Right lobe of liver (tissue), 6 donors: Measurements from ENCODE around the gene ADPRHL1. TPM values are rescaled to one million over a fixed set of nuclear protein-coding genes. Genes with fewer than 3 reads are reported as not detected.

Experiments
- ATAC-seq, 4 donors: fragments of 200-7000 bp; cut with Tn5 transposase; one replicate each; pipeline ENCODE4 v1.9.1; 2020; ENCODE audit warnings: mild to moderate bottlenecking in 4 of 4, moderate library complexity in 4 of 4
- DNase-seq, 3 donors: peaks; one replicate each; pipeline ENCODE4 v3.0.0-alpha.2; 2020
- H3K27ac ChIP-seq, 3 donors: fragments of 200-600 bp; one replicate each; pipeline ENCODE4 v1.8.0; 2022
- H3K27me3 ChIP-seq, 2 donors: fragments of 200-600 bp; one replicate each; pipeline ENCODE4 v1.8.0; 2022
- H3K36me3 ChIP-seq, 4 donors: fragments of 200-600 bp; sonication (generic) in 1 of 4; one replicate each; pipeline versions ENCODE4 v1.5.1 to v1.8.0; 2017 to 2022; ENCODE audit warnings: control low read depth in 1 of 4
- H3K4me1 ChIP-seq, 4 donors: fragments of 200-600 bp; sonication (generic) in 1 of 4; one replicate each; pipeline versions ENCODE4 v1.5.1 to v1.8.0; 2017 to 2022; ENCODE audit warnings: control low read depth in 1 of 4
- H3K4me3 ChIP-seq, 3 donors: fragments of 200-600 bp; one replicate each; pipeline ENCODE4 v1.8.0; 2022
- H3K9me3 ChIP-seq, 4 donors: fragments of 200-600 bp; sonication (generic) in 1 of 4; one replicate each; pipeline versions ENCODE4 v1.5.1 to v1.8.0; 2017 to 2022; ENCODE audit warnings: control low read depth in 1 of 4
- POLR2A ChIP-seq: fragments of 450-650 bp; IDR thresholded peaks from one replicate; pipeline ENCODE4 v1.6.1; 2017; ENCODE audit warnings: antibody characterized with exemption, mild to moderate bottlenecking
- WGBS: methylation state at CpG from one replicate; pipeline ENCODE4 v1.1.6; 2018; ENCODE audit warnings: low coverage, low lambda C conversion rate; ENCODE audit not compliant: insufficient coverage; ENCODE audit errors: missing lambda C conversion rate; 5-methylcytosine and 5-hydroxymethylcytosine counted together
- intact Hi-C, 2 donors: fragments of 100-400 bp; cut with DNase I; formaldehyde crosslinking; loops; one replicate each; pipeline versions ENCODE4 v1.11.2 to v1.14.1; 2022
- total RNA-seq, 6 experiments: library from RNA; depleted of rRNA in 2 of 6; stranded (reverse); fragments of >200 nt in 2 of 6; fragmentation: NEBNext Ultra II Directional in 3 of 6; extraction: Animal tissue kit (Norgen Biotek cat#: 25700) in 3 of 6; gene quantifications; one replicate each; pipeline versions ENCODE4 v1.1.0 to v1.2.4, GENCODE V29; 2016 to 2023
- TF ChIP-seq, protein P1 (sequence below), 4 donors: fragments of 200-600 bp in 3 of 4; fragments of 450-650 bp in 1 of 4; IDR thresholded peaks; one replicate each; pipeline versions ENCODE4 v1.5.1 to v1.8.0; 2016 to 2022; ENCODE audit warnings: antibody characterized with exemption in 4 of 4, mild to moderate bottlenecking in 2 of 4
- donor health status: DM: no; HTN: yes; CAD: no.
- donor health status: DM: no; HTN: no; CAD: no.
- donor health status: DM: no; HTN: no; CAD: no.
- donor health status: DM: no; HTN: yes; CAD: no.
- donor health status: DM: no; HTN: yes; CAD: no.

The ADPRHL1 gene
- total RNA-seq, 6 experiments from 2014 or later: 0.37 to 1.7 (median 1.1) TPM

DNA sequence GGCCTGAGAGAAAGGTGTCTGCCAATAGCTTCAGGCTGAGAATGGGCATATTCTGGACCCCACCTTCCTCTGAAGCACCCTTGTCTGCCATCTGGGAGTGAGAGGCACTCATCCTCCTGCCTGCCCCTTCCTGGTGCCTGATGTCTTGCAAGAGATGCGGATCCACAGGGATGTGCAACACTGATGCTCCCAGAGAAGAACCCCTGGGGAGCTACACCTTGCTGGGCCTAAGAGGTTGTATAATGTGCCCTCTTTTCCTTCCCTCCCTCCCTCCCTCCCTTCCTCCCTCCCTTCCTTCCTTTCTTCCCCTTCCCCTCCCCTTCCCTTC, 34.6 kb downstream of the ADPRHL1 start:
- TF ChIP-seq, protein P1, sequence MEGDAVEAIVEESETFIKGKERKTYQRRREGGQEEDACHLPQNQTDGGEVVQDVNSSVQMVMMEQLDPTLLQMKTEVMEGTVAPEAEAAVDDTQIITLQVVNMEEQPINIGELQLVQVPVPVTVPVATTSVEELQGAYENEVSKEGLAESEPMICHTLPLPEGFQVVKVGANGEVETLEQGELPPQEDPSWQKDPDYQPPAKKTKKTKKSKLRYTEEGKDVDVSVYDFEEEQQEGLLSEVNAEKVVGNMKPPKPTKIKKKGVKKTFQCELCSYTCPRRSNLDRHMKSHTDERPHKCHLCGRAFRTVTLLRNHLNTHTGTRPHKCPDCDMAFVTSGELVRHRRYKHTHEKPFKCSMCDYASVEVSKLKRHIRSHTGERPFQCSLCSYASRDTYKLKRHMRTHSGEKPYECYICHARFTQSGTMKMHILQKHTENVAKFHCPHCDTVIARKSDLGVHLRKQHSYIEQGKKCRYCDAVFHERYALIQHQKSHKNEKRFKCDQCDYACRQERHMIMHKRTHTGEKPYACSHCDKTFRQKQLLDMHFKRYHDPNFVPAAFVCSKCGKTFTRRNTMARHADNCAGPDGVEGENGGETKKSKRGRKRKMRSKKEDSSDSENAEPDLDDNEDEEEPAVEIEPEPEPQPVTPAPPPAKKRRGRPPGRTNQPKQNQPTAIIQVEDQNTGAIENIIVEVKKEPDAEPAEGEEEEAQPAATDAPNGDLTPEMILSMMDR (IDR thresholded peaks at IDR 0.05): no peak
- no peak for TF ChIP-seq POLR2A
- Histone ChIP-seq H3K27me3 (no peaks in the 10 kb centered on the region), H3K4me3 (no peak overlapping the region), H3K4me1 (no peaks in the 10 kb centered on the region), H3K27ac (no peak overlapping the region), H3K9me3 (no peaks in the 10 kb centered on the region), H3K36me3 (no peaks in the 10 kb centered on the region)
- no CpG with 5 or more reads among the region's 1 CpG for WGBS
- DNase-seq (peak in 1 of 3 donors; percentile 22), ATAC-seq (no peak)
- intact Hi-C loops: no loop called here

DNA sequence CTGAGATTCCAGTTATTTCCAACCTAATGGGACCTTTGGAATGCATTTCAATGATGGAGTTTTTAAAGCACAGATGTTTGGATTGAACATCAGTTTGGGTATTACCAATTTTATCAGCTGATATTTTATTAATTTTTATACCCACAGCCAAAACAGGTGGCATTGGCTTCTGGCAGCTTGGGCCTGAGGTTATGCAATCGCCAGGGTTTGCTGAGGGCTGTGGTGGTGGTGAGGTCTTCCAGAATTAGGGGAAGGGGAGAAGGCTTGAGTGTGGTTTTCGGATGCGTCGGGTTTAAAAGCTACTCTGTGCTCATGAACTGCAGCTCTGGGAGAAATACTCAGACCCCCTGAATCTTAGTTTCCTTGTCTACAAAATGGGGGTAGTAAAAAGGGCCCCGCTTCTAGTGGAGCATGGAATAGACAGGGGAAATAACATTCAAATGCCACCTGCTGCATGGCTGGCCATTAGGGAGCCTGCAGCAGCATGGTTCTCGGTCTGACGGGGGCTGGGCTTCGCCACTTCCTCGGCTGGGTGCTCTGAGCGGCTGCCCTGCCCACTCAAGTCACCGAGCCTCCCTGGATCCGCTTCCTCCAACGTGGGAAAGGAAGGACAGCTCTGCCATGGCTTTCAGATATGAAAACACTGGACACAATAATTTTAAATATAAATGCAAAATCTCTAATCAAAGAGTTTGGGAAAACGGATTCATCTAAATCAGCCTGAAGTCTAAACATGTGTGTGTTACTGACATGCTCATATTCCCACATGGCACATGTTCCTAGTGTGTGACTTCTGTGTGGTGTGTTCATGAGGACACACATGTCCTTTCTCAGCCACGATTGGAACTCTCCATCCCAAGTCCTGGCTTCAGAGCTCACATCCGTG, 35.2 kb downstream of the ADPRHL1 start:
- H3K9me3 ChIP-seq: no peaks in the 10 kb centered on the region
- no peaks in the 10 kb centered on the region for H3K36me3 ChIP-seq
- H3K27ac ChIP-seq: no peak overlapping the region
- ATAC-seq (no peak), DNase-seq (peak in 1 of 3 donors; percentile 45)
- H3K4me3 ChIP-seq: no peak overlapping the region
- TF ChIP-seq POLR2A: no peak
- TF ChIP-seq, protein P1 (IDR thresholded peaks at IDR 0.05): no peak
- no peaks in the 10 kb centered on the region for H3K27me3 ChIP-seq
- intact Hi-C loops: no loop called here
- H3K4me1 ChIP-seq: no peaks in the 10 kb centered on the region
- 61% methylated on average over 7 of the region's 16 CpGs for WGBS

DNA sequence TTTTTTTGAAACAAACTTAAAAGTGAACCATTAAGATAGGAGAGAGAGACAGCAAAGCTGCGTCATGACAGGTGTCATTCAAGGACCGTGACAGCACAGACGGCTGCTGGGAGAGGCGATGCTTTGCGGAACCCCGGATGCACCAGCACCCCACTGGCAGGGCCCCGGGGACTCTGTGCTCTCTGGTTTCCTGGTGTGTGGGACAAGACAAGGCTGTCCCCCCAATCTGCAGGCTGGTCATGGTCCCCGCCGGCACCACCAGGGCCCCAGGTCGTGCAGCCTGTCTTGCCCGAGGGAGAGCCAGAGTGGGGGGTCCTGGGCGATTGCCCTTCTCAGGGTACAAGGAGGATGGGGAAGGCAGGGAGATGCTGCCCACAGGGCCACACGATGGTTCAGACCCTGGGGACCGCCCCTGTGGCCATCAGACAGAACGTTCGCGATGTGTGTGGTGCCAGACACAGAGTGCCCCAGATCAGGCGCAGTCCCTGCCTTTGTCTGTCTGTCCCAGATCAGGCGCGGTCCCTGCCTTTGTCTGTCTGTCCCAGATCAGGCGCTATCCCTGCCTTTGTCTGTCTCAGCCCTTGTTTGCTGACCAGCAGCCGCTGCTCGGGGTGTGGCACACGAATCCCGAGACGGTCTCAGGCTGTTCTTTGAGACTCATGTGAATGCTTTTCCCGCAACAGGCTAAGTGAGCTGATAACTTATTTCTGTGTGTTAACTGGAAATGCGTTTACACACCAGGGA, 36.1 kb downstream of the ADPRHL1 start:
- TF ChIP-seq, protein P1 (IDR thresholded peaks at IDR 0.05): no peak
- TF ChIP-seq POLR2A: no peak
- Histone ChIP-seq H3K4me3 (no peak overlapping the region), H3K27me3 (no peaks in the 10 kb centered on the region), H3K27ac (no peak overlapping the region), H3K36me3 (no peaks in the 10 kb centered on the region), H3K9me3 (no peaks in the 10 kb centered on the region), H3K4me1 (no peaks in the 10 kb centered on the region)
- intact Hi-C loops: no loop called here
- 52% methylated on average over 9 of the region's 28 CpGs for WGBS
- DNase-seq (no peak), ATAC-seq (peak in 1 of 4 donors; percentile 11)

- WGBS: 75% methylated on average over 2 of the region's 8 CpGs
- H3K4me3 ChIP-seq: no peak overlapping the region
- intact Hi-C loops: no loop called here
- H3K27ac ChIP-seq: no peak overlapping the region
- ATAC-seq (no peak), DNase-seq (peak in 1 of 3 donors; percentile 27)
- no peaks in the 10 kb centered on the region for H3K27me3 ChIP-seq
- no peaks in the 10 kb centered on the region for H3K9me3 ChIP-seq
- TF ChIP-seq, protein P1 (IDR thresholded peaks at IDR 0.05): no peak
- no peak for TF ChIP-seq POLR2A
- no peaks in the 10 kb centered on the region for H3K36me3 ChIP-seq
- no peaks in the 10 kb centered on the region for H3K4me1 ChIP-seq
Measured at GRCh38 chr13:113415825-113416224, 37.5 kb downstream of the ADPRHL1 start.
